Kidney capillary endothelial cell (primary cell): ENCODE results near the gene SLC35C1.

Experiments used
- DNase-seq: peaks from one replicate; pipeline ENCODE4 v3.0.0-alpha.2; 2018; ENCODE audit warnings: low spot score

Gene SLC35C1

DNA sequence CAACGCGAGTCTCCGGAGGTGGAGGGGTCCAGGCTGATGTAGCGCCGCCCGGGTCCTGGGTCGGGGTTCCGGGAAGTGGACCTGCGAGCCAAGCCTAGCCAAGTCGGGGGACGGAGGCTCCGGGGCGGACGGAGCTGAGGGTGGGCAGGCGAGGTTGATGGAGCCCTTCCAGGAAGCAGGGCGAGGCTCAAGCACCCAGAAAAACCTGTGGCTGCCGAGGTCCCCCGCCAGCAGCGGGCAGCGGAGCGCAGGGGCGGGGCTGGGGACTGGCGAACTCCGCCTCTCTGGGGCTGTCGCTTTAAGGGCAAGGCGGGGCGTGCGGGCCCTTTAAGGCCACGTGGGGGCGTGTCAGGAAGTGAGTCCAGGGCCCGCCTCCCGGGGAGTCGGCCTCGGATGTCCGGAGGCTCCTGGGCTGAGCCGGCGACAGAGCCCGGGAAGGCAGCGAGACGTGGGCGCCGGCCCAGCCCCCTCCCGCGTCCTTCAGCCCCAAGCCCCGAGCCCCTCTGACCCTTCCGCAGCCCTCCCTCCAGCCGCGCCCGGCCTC is at the start of gene SLC35C1:
TSS of gene SLC35C1 (plus strand) at position 389 of the 544 bp plus-strand sequence. CDS start 653 bp downstream, outside the sequence.
- DNase-seq = peak; percentile 91

- DNase-seq = no peak
Measured at GRCh38 chr11:45755281-45755859, 49.6 kb upstream of the SLC35C1 start.

- DNase-seq = no peak
Measured at GRCh38 chr11:45756384-45757010, 48.5 kb upstream of the SLC35C1 start.

DNA sequence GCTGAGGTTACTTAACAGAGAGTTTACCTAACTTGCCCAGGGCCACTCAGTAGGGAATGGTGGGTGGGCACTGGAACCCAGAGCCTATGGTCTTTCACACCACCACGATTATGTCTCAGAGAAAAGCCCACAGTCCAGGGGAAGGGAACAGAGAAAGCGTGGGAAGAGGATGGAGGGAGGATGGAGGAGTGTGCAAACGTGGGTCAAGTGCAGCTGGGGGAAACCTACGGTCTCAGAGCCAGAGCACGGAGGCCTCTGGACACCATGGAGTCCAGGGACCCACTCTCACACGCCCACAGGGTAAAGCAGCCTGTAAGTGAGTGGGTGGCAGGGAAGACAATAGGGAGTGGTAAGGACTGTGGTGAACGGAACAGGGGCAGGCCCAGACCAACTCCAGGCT is 47.3 kb upstream of the SLC35C1 start:
- no peak for DNase-seq

- no peak for DNase-seq
Measured at GRCh38 chr11:45761659-45762058, 43.3 kb upstream of the SLC35C1 start.

DNA sequence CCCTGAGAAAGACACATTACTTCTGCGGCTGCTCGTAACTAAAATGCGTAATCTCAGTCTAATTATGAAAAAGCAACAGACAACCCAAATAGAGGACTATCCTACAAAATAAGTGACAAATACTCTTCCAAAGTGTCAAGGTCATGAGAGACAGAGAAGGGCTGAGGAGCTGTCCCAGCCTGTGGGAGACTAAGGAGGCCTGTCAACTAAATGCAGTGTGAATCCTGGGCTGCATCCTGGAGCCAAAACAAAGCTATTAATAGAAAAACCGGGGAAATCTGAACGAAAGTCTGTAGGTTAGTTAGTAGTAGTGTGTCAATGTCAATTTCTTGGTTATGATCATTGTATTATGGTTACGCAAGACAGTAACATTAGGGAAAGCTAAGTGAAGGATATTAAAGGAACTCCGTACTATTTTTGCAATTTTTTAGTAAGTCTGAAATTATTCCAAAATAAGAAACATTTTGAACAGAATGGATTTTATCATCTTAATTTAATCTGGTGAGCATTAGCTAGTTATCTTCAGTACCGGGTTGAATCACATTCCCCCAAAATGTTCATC is 39.8 kb upstream of the SLC35C1 start:
- no peak for DNase-seq

DNA sequence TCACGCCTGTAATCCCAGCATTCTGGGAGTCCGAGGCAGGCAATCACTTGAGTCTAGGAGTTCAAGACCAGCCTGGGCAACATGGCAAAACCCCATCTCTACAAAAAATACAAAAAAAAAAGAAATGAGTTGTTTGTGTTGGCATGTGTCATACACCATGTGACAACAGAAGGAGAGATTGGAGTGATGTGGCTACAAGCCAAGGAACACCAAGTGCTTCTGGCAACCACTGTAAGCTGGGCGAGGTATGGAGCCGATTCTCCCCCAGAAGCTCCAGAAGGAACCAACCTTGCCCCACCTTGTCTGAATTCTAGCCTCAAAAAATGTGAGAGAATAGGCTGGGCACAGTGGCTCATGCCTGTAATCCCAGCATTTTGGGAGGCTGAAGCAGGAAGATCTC is 39.1 kb upstream of the SLC35C1 start:
- DNase-seq = no peak

DNA sequence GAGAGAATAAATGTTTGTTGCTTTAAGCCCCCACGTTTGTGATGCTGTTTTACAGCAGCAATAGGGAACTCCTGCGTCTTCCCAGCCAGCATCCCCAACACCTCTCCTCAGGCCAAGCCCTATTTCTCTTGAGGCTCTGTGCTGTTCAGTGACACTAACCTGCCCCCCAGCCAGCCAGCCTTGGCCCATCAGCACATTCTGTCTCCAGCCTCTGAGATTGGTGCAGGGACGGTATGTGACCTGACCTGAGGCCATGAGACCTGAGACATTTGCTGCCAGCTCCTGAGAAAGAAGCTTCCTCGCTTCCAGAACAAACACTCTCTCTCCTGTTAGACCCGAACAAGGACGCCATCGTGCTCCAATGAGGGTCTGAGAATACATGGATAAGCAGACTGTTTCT is 38.5 kb upstream of the SLC35C1 start:
- DNase-seq = no peak

DNA sequence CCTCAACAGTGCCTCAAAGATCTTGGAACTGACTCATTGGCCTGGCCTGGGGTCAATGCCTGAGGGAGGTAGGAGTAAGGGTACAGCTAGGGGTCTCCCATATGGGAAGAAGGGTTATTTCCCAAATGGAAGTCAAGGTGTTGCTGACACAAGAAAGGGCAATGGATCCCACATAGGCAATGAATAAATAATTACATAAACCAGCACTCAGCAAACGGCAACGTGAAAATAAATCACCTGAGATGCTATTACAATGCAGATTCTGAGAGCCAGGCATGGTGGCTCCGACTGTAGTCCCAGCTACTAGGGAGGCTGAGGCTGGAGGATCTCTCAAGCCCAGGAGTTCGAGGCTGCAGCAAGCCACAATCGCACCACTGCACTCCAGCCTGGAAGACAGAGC is 36.5 kb upstream of the SLC35C1 start:
- no peak for DNase-seq

GRCh38 chr11:45769960-45770359 is 35.0 kb upstream of the SLC35C1 start:
- DNase-seq = no peak

DNA sequence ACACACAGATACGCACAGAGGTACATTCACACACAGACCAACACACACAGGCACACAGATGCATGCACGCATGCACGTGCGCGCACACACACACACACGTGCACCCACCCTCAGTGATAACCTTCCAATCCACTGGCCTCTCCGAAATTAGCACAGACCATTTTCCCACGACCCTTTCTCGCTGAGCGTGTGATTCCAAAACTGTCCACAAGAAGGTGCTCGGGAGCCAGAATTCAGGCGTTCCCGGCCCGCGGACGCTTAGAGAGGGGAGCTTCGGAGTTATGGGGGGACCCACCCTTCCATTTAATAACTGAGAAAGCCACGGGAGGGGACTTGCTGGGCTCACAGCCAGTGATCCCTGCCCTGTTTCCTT is 33.8 kb upstream of the SLC35C1 start:
- DNase-seq = peak; percentile 67

DNA sequence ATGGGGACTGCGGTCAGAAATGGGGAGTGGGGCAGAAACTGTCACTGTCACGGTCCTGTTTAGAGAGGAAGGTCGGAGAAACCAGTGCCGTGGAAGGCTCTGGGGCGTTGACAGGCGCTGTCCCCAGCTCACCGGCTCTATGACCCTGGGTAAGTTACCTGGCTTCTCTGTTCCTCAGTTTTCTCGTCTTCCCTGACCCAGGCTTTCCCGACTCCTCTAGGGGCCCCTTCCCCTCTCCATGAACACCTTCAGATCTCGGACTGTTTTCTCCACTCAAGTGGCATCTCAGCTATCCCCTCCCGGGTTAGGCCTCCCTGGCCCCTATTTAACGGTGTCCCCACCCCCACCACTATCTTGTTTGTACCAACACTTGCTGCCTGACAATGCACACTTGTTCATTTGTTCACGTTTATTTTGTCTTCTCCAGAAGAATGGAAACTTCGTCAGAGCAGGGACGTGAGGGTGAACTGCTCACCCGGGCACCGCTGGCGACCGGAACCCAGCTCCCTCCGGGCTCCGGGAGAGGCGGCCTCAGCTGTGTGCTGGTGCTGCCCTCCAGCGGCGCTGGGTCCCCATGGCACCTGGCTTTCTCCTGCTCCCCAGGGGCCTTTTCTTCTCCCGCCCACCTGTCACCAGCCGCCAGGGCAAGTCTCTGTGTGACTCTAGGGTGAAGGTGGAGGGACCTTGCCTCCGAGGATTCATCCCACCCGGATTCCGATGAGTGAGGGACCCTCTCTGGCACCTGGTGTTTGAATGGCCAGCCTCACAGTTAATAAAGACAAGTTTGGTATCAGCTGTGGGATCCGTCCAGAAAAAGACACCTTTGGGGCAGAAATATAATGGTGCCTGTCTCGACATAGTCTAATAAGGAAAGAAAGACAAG is 33.1 kb upstream of the SLC35C1 start:
- DNase-seq = peak; percentile 83

GRCh38 chr11:45772449-45772774 is 32.5 kb upstream of the SLC35C1 start:
- no peak for DNase-seq

DNA sequence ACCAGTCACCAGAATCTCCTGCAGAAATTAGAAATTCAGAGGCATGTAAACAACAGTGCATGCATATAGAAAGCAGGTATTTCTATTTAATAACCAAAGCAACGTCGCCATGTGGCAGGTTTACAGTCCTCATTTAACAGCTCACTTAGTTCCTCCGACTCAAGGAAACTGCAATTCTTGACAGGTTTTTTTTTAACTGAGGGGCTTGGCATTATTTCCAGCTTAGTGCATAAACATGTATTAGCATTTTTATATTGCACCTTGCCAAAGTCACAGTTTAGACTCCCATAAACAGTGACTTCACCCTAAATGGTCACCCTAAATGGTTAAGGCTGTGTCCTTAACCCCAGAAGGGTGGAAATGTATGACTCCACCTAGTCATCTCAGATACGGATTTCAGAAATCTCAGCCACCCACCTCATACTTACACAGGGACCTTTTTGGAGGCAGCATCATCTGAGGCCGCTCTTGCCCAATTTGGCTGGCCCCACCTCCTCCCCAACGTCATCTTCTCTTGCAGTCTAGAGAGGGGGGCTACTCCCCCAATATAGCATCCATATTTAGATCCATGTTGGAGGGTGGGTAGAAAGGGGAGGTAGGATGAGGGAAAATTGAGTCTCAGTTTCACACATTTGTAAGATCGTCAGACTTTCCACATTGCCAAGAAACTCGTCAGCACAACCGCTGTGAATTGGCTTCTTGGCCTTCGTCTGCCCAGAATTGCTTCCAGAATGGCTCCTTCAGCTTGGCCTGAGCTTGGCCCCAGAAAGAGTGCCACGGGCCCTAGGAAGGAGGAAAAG is 31.8 kb upstream of the SLC35C1 start:
- no peak for DNase-seq

GRCh38 chr11:45773786-45774655 is 30.9 kb upstream of the SLC35C1 start:
- DNase-seq = no peak

DNA sequence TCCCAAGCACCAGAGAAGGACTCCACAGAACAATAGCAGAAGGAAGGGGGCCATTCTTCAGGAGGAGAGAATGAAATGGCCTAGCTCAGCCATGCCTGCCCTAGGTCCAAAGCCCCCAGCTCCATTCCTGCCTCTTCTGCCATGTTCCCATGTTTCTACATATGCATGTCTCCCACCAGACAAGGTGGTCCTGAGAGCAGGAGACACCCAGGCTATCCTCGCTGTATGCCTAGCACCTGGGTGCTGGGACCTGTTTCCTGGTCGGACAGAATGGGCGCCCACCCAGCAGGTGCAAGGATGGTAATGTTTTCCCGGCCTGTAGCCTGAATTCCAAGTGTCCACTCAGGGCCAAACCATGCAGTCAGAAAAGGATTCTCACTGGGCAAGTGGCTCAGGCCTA is 30.2 kb upstream of the SLC35C1 start:
- DNase-seq = no peak

GRCh38 chr11:45777127-45777969 is 27.6 kb upstream of the SLC35C1 start:
- no peak for DNase-seq

GRCh38 chr11:45778341-45778740 is 26.6 kb upstream of the SLC35C1 start:
- DNase-seq = no peak

GRCh38 chr11:45779602-45780001 is 25.3 kb upstream of the SLC35C1 start:
- DNase-seq = no peak

- no peak for DNase-seq
Measured at GRCh38 chr11:45786272-45786671, 18.7 kb upstream of the SLC35C1 start.
